SK-N-SH (cell line): ENCODE measurements around the gene RBMS1. TPM values are rescaled to one million over a fixed set of nuclear protein-coding genes. Genes with fewer than 3 reads are reported as not detected.
"Not testable (repeated sequence)": the region's sequence is repeated elsewhere in the genome, so short reads cannot be mapped to it uniquely, and the experiment has no call there.

ENCODE experiments used
- CTCF ChIA-PET: fragments of 300-600, 350-600 bp; formaldehyde crosslinking; extraction: SDS; loops from one replicate; lab custom pipeline; 2021; lab: Yijun Ruan, JAX
- POLR2A ChIA-PET: fragments of 350-600 bp; sonication (Branson Sonifier 250); formaldehyde crosslinking; extraction: SDS; loops from one replicate; lab custom pipeline; 2020; ENCODE audit warnings: antibody characterized with exemption, inconsistent platforms; lab: Yijun Ruan, JAX
- DNase-seq: peaks from one replicate; pipeline ENCODE4 v3.0.0; 2012
- H2AFZ ChIP-seq: fragments of 200-600 bp; sonication (generic); 2 replicates; pipeline ENCODE4 v1.8.1; 2016; ENCODE audit warnings: antibody characterized with exemption, mild to moderate bottlenecking, low read depth
- H3F3A ChIP-seq: fragments of 200-600 bp; sonication (generic); replicated peaks from 2 replicates; pipeline ENCODE3; 2016; ENCODE audit warnings: antibody characterized with exemption, mild to moderate bottlenecking; ENCODE audit not compliant: insufficient read depth
- H3K27ac ChIP-seq, 2 experiments: fragments of 200-500 bp in 1 of 2; fragments of 200-600 bp in 1 of 2; sonication (Bioruptor generic) in 1 of 2; sonication (generic), shearing (Covaris generic) in 1 of 2; 2 replicates each; pipeline versions ENCODE4 v1.5.1 to v1.6.1; 2014 to 2016; ENCODE audit warnings: low read depth in 2 of 2, inconsistent platforms in 1 of 2, low read length in 1 of 2, mild to moderate bottlenecking in 1 of 2, mixed read lengths in 1 of 2
- H3K27me3 ChIP-seq: fragments of 200-600 bp; sonication (generic), shearing (Covaris generic); 2 replicates; pipeline ENCODE4 v1.6.1; 2016; ENCODE audit warnings: mixed run types; ENCODE audit not compliant: insufficient read depth
- H3K36me3 ChIP-seq, 2 experiments: fragments of 200-500 bp in 1 of 2; fragments of 200-600 bp in 1 of 2; sonication (Bioruptor generic) in 1 of 2; sonication (generic) in 1 of 2; replicated peaks in 1 of 2; 2 replicates each; pipeline versions ENCODE3 to v1.5.1; 2014 to 2016; ENCODE audit warnings: low read length in 1 of 2, mild to moderate bottlenecking in 1 of 2; ENCODE audit not compliant: insufficient read depth in 2 of 2, control insufficient read depth in 1 of 2
- H3K4me1 ChIP-seq, 2 experiments: fragments of 200-500 bp in 1 of 2; fragments of 200-600 bp in 1 of 2; sonication (Bioruptor generic) in 1 of 2; sonication (generic), shearing (Covaris generic) in 1 of 2; 2 replicates each; pipeline versions ENCODE4 v1.5.1 to v1.6.1; 2014 to 2016; ENCODE audit warnings: low read depth in 1 of 2, low read length in 1 of 2, mixed run types in 1 of 2; ENCODE audit not compliant: insufficient read depth in 2 of 2, control insufficient read depth in 1 of 2
- H3K4me2 ChIP-seq: fragments of 200-600 bp; sonication (generic), shearing (Covaris generic); 2 replicates; pipeline ENCODE4 v1.6.1; 2017; ENCODE audit warnings: mixed run types
- H3K4me3 ChIP-seq, 2 experiments: fragments of 200-500 bp in 1 of 2; fragments of 200-600 bp in 1 of 2; sonication (Bioruptor generic) in 1 of 2; sonication (generic), shearing (Covaris generic) in 1 of 2; 2 replicates each; pipeline versions ENCODE4 v1.5.1 to v1.8.1; 2014 to 2016; ENCODE audit warnings: low read depth in 2 of 2, inconsistent platforms in 1 of 2, low read length in 1 of 2, mild to moderate bottlenecking in 1 of 2, mixed read lengths in 1 of 2, moderate library complexity in 1 of 2
- H3K79me2 ChIP-seq: fragments of 200-600 bp; sonication (generic); 2 replicates; pipeline ENCODE4 v1.8.1; 2017; ENCODE audit warnings: mild to moderate bottlenecking; ENCODE audit not compliant: insufficient read depth
- H3K9ac ChIP-seq: fragments of 200-600 bp; sonication (generic); 2 replicates; pipeline ENCODE4 v1.6.1; 2017; ENCODE audit warnings: mixed run types
- H3K9me2 ChIP-seq: fragments of 200-600 bp; sonication (generic); 2 replicates; pipeline ENCODE4 v1.6.1; 2017; ENCODE audit warnings: mixed run types
- H3K9me3 ChIP-seq: fragments of 200-600 bp; sonication (generic); 2 replicates; pipeline ENCODE4 v1.6.1; 2017; ENCODE audit warnings: mixed run types, mild to moderate bottlenecking, moderate library complexity
- H4K20me1 ChIP-seq: fragments of 200-600 bp; sonication (generic); 2 replicates; pipeline ENCODE4 v1.6.1; 2017; ENCODE audit warnings: mild to moderate bottlenecking, mixed run types; ENCODE audit not compliant: insufficient read depth
- FOXJ3 ChIP-seq: sonication (generic); formaldehyde crosslinking; IDR thresholded peaks from 2 replicates; pipeline ENCODE4 v1.5.1; 2020; ENCODE audit warnings: mild to moderate bottlenecking, missing genetic modification reagents
- FOXM1 ChIP-seq: IDR thresholded peaks from 2 replicates; pipeline ENCODE4 v1.4.0; 2012; ENCODE audit warnings: low read depth, mild to moderate bottlenecking
- GATA2 ChIP-seq: sonication (generic); formaldehyde crosslinking; IDR thresholded peaks from 2 replicates; pipeline ENCODE4 v1.5.0; 2020; ENCODE audit warnings: mild to moderate bottlenecking, missing genetic modification reagents
- MAX ChIP-seq: IDR thresholded peaks from 2 replicates; pipeline ENCODE4 v1.4.0; 2012; ENCODE audit warnings: low read depth
- MEF2A ChIP-seq: IDR thresholded peaks from 2 replicates; pipeline ENCODE4 v1.4.0; 2012; ENCODE audit warnings: low read depth, borderline replicate concordance
- MXI1 ChIP-seq: IDR thresholded peaks from 2 replicates; pipeline ENCODE4 v1.6.1; 2012; ENCODE audit warnings: mild to moderate bottlenecking, low read depth, low read length, improper control_type of control experiment
- NRF1 ChIP-seq: IDR thresholded peaks from 2 replicates; pipeline ENCODE4 v1.6.1; 2012; ENCODE audit warnings: low read depth, mild to moderate bottlenecking, low read length
- POLR2AphosphoS5 ChIP-seq: IDR thresholded peaks from 2 replicates; pipeline ENCODE4 v1.6.1; 2012; ENCODE audit warnings: low read depth, low read length
- RAD21 ChIP-seq: IDR thresholded peaks from 2 replicates; pipeline ENCODE4 v1.6.1; 2012; ENCODE audit warnings: mild to moderate bottlenecking, low read length
- RCOR1 ChIP-seq: fragments of 150-350 bp; IDR thresholded peaks from 2 replicates; pipeline ENCODE4 v1.6.1; 2017; ENCODE audit warnings: antibody characterized with exemption, low read length
- RFX5 ChIP-seq: IDR thresholded peaks from 2 replicates; pipeline ENCODE4 v1.6.1; 2012; ENCODE audit warnings: mild to moderate bottlenecking, improper control_type of control experiment, low read length
- RXRA ChIP-seq: IDR thresholded peaks from 2 replicates; pipeline ENCODE4 v1.4.0; 2012; ENCODE audit warnings: low read depth, mild to moderate bottlenecking, borderline replicate concordance
- SMC3 ChIP-seq: IDR thresholded peaks from 2 replicates; pipeline ENCODE4 v1.6.1; 2012; ENCODE audit warnings: low read depth, low read length, improper control_type of control experiment
- TAF1 ChIP-seq: IDR thresholded peaks from 2 replicates; pipeline ENCODE4 v1.6.1; 2012; ENCODE audit warnings: low read depth, mild to moderate bottlenecking, low read length, moderate library complexity, borderline replicate concordance
- TCF12 ChIP-seq: IDR thresholded peaks from 2 replicates; pipeline ENCODE4 v1.4.0; 2012
- TEAD4 ChIP-seq: IDR thresholded peaks from 2 replicates; pipeline ENCODE4 v1.4.0; 2012; ENCODE audit warnings: mild to moderate bottlenecking, borderline replicate concordance; ENCODE audit not compliant: insufficient read depth
- USF1 ChIP-seq: IDR thresholded peaks from 2 replicates; pipeline ENCODE4 v1.4.0; 2012; ENCODE audit warnings: low read depth, borderline replicate concordance
- WGBS: methylation state at CpG from one replicate; pipeline ENCODE4 v1.1.6; 2017; ENCODE audit warnings: low lambda C conversion rate; 5-methylcytosine and 5-hydroxymethylcytosine counted together
- polyA plus RNA-seq, 3 experiments: library from polyadenylated mRNA; depleted of rRNA; stranded (reverse); fragments of >200 nt; gene quantifications; 2 replicates each; pipeline ENCODE4 v1.2.3, GENCODE V29; 2012
- TF ChIP-seq, protein P1 (sequence below): fragments of 150-350 bp; IDR thresholded peaks from 2 replicates; pipeline ENCODE4 v1.6.1; 2016; ENCODE audit warnings: mild to moderate bottlenecking, low read depth, low read length
- TF ChIP-seq, protein P2 (sequence below): IDR thresholded peaks from 2 replicates; pipeline ENCODE4 v1.4.0; 2012; ENCODE audit warnings: low read depth, borderline replicate concordance
- TF ChIP-seq, protein P3 (sequence below): IDR thresholded peaks from 2 replicates; pipeline ENCODE4; 2012

Gene RBMS1
- polyA plus RNA-seq, 1 of the 3 experiments (the other 2 are of a cell fraction): 56.5 TPM

DNA sequence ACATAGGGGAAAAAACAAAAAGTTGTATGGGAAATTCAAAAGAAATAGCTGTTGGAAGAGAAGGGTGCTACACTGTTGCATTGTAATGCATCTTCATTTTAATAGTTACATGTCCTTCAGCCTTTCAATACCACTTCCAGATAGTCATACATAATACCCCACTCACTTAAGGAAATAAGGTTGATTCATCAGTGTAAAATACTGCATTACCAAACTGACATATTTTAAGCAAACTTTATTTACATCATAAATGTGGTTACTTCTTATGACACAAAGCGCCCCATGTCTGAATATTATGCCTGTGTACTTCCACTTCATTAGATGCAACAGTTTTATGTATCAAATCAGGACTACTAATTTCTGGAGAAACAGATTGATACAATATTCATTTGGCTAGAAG is 4.5 kb downstream of the RBMS1 start:
- Histone ChIP-seq H3K9me3 (no peaks in the 10 kb centered on the region), H3K4me2 (no peak overlapping the region), H3K27me3 (no peaks in the 10 kb centered on the region), H3K4me1 (peaks cover 26 to 37% of the 10 kb centered on the region in 2 experiments; a peak in 3 of 4 replicates), H2AFZ (no peak overlapping the region), H3K4me3 (no peak overlapping the region), H3K27ac (peak overlapping the region in 1 of 2 experiments; percentile 11; a peak in 1 of 4 replicates), H3K79me2 (peaks cover 89% of the 10 kb centered on the region), H3K9ac (no peak overlapping the region), H4K20me1 (peaks cover 47% of the 10 kb centered on the region), H3F3A (peaks cover 20% of the 10 kb centered on the region), H3K9me2 (no peaks in the 10 kb centered on the region), H3K36me3 (no peaks in the 10 kb centered on the region)
- 90% methylated on average over 1 of the region's 1 CpG for WGBS
- no peak for DNase-seq
- ChIA-PET CTCF (interaction anchor here (0.7 to 3.3 kb wide), 5 partner anchors 13 to 481 kb away, joined by 3 to 13 read pairs (median 3); no protein-coding TSS in a partner anchor), POLR2A (no interaction called here)
- TF ChIP-seq, protein P1, sequence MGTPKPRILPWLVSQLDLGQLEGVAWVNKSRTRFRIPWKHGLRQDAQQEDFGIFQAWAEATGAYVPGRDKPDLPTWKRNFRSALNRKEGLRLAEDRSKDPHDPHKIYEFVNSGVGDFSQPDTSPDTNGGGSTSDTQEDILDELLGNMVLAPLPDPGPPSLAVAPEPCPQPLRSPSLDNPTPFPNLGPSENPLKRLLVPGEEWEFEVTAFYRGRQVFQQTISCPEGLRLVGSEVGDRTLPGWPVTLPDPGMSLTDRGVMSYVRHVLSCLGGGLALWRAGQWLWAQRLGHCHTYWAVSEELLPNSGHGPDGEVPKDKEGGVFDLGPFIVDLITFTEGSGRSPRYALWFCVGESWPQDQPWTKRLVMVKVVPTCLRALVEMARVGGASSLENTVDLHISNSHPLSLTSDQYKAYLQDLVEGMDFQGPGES: no peak
- no peak for TF ChIP-seq RAD21
- TF ChIP-seq RXRA: no peak
- TF ChIP-seq FOXM1: no peak
- TF ChIP-seq MXI1: no peak
- TF ChIP-seq, protein P2, sequence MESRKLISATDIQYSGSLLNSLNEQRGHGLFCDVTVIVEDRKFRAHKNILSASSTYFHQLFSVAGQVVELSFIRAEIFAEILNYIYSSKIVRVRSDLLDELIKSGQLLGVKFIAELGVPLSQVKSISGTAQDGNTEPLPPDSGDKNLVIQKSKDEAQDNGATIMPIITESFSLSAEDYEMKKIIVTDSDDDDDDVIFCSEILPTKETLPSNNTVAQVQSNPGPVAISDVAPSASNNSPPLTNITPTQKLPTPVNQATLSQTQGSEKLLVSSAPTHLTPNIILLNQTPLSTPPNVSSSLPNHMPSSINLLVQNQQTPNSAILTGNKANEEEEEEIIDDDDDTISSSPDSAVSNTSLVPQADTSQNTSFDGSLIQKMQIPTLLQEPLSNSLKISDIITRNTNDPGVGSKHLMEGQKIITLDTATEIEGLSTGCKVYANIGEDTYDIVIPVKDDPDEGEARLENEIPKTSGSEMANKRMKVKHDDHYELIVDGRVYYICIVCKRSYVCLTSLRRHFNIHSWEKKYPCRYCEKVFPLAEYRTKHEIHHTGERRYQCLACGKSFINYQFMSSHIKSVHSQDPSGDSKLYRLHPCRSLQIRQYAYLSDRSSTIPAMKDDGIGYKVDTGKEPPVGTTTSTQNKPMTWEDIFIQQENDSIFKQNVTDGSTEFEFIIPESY: no peak
- TF ChIP-seq POLR2AphosphoS5: no peak
- no peak for TF ChIP-seq TEAD4
- TF ChIP-seq, protein P3, sequence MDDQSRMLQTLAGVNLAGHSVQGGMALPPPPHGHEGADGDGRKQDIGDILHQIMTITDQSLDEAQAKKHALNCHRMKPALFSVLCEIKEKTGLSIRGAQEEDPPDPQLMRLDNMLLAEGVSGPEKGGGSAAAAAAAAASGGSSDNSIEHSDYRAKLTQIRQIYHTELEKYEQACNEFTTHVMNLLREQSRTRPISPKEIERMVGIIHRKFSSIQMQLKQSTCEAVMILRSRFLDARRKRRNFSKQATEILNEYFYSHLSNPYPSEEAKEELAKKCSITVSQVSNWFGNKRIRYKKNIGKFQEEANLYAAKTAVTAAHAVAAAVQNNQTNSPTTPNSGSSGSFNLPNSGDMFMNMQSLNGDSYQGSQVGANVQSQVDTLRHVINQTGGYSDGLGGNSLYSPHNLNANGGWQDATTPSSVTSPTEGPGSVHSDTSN: no peak
- TF ChIP-seq SMC3: no peak
- TF ChIP-seq RFX5: no peak
- no peak for TF ChIP-seq RCOR1
- no peak for TF ChIP-seq TCF12
- no peak for TF ChIP-seq FOXJ3 (CRISPR knock-in tag)
- TF ChIP-seq USF1: no peak
- TF ChIP-seq NRF1: no peak
- no peak for TF ChIP-seq MEF2A
- TF ChIP-seq TAF1: no peak
- no peak for TF ChIP-seq GATA2 (CRISPR knock-in tag)
- no peak for TF ChIP-seq MAX

DNA sequence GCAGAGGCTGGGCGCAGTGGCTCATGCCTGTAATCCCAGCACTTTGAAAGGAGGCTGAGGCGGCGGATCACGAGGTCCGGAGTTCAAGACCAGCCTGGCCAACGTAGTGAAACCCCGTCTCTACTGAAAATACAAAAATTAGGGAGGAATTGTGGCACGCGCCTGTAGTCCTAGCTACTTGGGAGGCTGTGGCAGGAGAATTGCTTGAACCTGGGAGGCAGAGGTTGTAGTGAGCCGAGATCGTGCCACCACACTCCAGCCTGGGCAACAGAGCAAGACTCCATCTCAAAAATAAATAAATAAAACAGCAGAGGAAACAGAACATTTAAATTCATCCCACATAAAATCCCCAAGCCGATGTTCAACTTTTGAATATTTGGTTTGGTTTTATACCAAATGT is 5.3 kb downstream of the RBMS1 start:
- Histone ChIP-seq H3K4me1 (peaks cover 31 to 41% of the 10 kb centered on the region in 2 experiments; a peak in 3 of 4 replicates), H3K79me2 (peaks cover 97% of the 10 kb centered on the region), H4K20me1 (peaks cover 55% of the 10 kb centered on the region), H3F3A (peaks cover 20% of the 10 kb centered on the region)
- H3K9ac ChIP-seq, H3K36me3 ChIP-seq, H2AFZ ChIP-seq, H3K27me3 ChIP-seq, H3K9me3 ChIP-seq, H3K4me2 ChIP-seq, H3K4me3 ChIP-seq, H3K27ac ChIP-seq, H3K9me2 ChIP-seq, POLR2A ChIA-PET, DNase-seq: not testable (repeated sequence)
- WGBS: 88% methylated on average over 11 of the region's 12 CpGs
- CTCF ChIA-PET: interaction anchor here (0.7 to 3.3 kb wide), 5 partner anchors 59 to 482 kb away, joined by 3 to 13 read pairs (median 6); no protein-coding TSS in a partner anchor
